ENCODE results near the gene TPSAB1. TPM values are rescaled to one million over a fixed set of nuclear protein-coding genes. Genes with fewer than 3 reads are reported as not detected.

Gene TPSAB1
- total RNA-seq, 2 donors from 2014 or later = 30.4 to 62.1 TPM

- Histone ChIP-seq H3K9ac (ENCODE audit: low read depth in 2 of 2, low read length in 2 of 2) (no peak overlapping the region), H3K27ac (no peak overlapping the region), H3K4me3 (no peak overlapping the region), H3K9me3 (no peaks in the 10 kb centered on the region), H3K36me3 (no peaks in the 10 kb centered on the region), H3K27me3 (no peaks in the 10 kb centered on the region), H3K4me1 (peaks cover 5% of the 10 kb centered on the region)
- intact Hi-C loops (cut with DNase I) = no loop called here
- DNase-seq = no peak
- no peak for TF ChIP-seq CTCF (IDR thresholded peaks at IDR 0.05)
These were observed 32.1 kb downstream of the TPSAB1 start for GRCh38 chr16:1272453-1273198.

DNA sequence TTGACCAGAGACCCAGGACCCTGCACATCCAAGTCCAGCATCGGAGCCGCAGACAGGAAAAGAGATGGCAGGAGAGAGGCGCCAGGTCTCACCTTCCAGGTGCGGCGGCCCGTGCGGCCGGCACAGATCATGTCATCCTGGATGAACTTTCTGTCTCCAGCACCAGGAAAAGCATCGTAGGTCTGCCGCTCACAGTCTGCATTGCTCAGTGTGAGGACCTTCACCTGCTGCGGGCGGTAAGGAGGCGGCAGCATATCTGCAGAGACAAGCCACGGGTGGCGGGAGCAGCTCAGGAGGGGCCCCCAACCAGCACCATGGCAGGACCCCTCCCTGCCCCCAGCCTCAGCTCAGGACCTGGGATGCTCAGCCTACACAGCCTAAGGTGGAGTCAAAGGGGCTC lies 33.3 kb downstream of the TPSAB1 start:
- no peak for TF ChIP-seq CTCF (IDR thresholded peaks at IDR 0.05)
- peaks cover 5% of the 10 kb centered on the region for H3K4me1 ChIP-seq
- no peak overlapping the region for H3K9ac ChIP-seq (ENCODE audit: low read depth in 2 of 2, low read length in 2 of 2)
- DNase-seq = no peak
- H3K27ac ChIP-seq = no peak overlapping the region
- H3K27me3 ChIP-seq = peaks cover 4% of the 10 kb centered on the region
- intact Hi-C loops (cut with DNase I) = no loop called here
- no peaks in the 10 kb centered on the region for H3K36me3 ChIP-seq
- H3K4me3 ChIP-seq = no peak overlapping the region
- no peaks in the 10 kb centered on the region for H3K9me3 ChIP-seq

- intact Hi-C loops (cut with DNase I) = no loop called here
- TF ChIP-seq CTCF (IDR thresholded peaks at IDR 0.05) = no peak
- peaks cover 4% of the 10 kb centered on the region for H3K27me3 ChIP-seq
These were observed 34.3 kb downstream of the TPSAB1 start for GRCh38 chr16:1274767-1275166.

GRCh38 chr16:1275791-1276579 lies 35.5 kb downstream of the TPSAB1 start:
- no peak for TF ChIP-seq CTCF (IDR thresholded peaks at IDR 0.05)
- H3K27me3 ChIP-seq = peaks cover 4% of the 10 kb centered on the region
- no peak for DNase-seq

More at GRCh38 chr16:1274767-1275166, 34.3 kb downstream of the TPSAB1 start:
- DNase-seq = no peak
- peaks cover 5% of the 10 kb centered on the region for H3K4me1 ChIP-seq
- no peak overlapping the region for H3K4me3 ChIP-seq
- H3K9me3 ChIP-seq = no peaks in the 10 kb centered on the region
- H3K27ac ChIP-seq = no peak overlapping the region
- H3K36me3 ChIP-seq = no peaks in the 10 kb centered on the region
- H3K9ac ChIP-seq (ENCODE audit: low read depth in 2 of 2, low read length in 2 of 2) = no peak overlapping the region

GRCh38 chr16:1276580-1276878 lies 36.0 kb downstream of the TPSAB1 start:
- H3K27ac ChIP-seq = no peak overlapping the region
- H3K9me3 ChIP-seq = no peaks in the 10 kb centered on the region
- intact Hi-C loops (cut with DNase I) = no loop called here
- H3K4me1 ChIP-seq = peaks cover 5% of the 10 kb centered on the region
- H3K27me3 ChIP-seq = peaks cover 4% of the 10 kb centered on the region
- no peak overlapping the region for H3K9ac ChIP-seq (ENCODE audit: low read depth in 2 of 2, low read length in 2 of 2)
- no peak for TF ChIP-seq CTCF (IDR thresholded peaks at IDR 0.05)
- no peak overlapping the region for H3K4me3 ChIP-seq
- no peak for DNase-seq
- H3K36me3 ChIP-seq = no peaks in the 10 kb centered on the region

More at GRCh38 chr16:1275791-1276579, 35.5 kb downstream of the TPSAB1 start:
- intact Hi-C loops (cut with DNase I) = no loop called here
- Histone ChIP-seq H3K36me3 (no peaks in the 10 kb centered on the region), H3K9me3 (no peaks in the 10 kb centered on the region), H3K27ac (no peak overlapping the region), H3K4me3 (no peak overlapping the region), H3K9ac (ENCODE audit: low read depth in 2 of 2, low read length in 2 of 2) (no peak overlapping the region), H3K4me1 (peaks cover 5% of the 10 kb centered on the region)

All from colonic mucosa (tissue), 4 donors.